HS-27A (cell line): ENCODE data around the gene TMEM170A.
"Not testable (repeated sequence)": the region's sequence is repeated elsewhere in the genome, so short reads cannot be mapped to it uniquely, and the experiment has no call there.

Experiments
- DNase-seq: peaks from one replicate; pipeline ENCODE4 v3.0.0-alpha.2; 2012; ENCODE audit warnings: low read depth, missing footprints

Gene TMEM170A, protein sequence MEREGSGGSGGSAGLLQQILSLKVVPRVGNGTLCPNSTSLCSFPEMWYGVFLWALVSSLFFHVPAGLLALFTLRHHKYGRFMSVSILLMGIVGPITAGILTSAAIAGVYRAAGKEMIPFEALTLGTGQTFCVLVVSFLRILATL

DNA sequence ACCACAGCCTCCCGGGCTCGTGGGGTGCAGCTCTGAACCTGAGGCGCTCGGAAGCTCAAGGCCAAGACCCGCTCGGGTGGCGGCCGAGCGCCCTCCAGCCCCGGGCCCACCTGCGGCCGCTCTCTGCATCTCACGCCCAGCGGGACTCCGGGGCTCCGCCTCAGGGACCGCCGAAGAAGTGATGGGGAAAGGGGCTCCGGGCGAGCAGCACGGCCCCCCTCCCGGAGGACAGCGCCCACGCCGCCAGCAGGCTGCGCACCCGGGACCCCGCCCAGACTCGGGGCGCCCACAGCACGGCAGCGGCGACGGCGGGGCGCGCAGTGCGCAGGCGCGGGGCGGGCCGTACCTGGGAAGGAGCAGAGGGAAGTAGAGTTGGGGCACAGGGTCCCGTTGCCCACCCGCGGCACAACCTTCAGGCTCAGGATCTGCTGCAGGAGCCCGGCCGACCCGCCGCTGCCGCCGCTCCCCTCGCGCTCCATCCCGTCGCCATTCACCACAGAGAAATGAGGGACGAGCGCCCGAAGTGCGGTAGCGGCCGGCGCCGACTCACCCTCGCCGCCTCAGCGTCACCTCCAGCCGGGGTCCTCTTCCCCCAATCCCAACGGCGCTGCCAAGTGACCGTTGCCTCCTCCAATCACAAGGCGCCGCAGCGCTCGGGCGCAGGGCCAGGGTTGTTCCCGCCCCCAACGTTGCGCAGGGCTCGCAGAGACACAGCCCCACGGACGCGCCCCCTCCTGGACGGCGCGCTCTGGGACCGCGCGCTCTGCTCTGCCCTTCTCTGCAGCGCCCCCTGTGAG, at the start of gene TMEM170A:
TMEM170A (minus strand) TSS at position 568 of the 797 bp plus-strand sequence; CDS start at position 479, 89 bp downstream.
- peak; percentile 96 for DNase-seq

DNA sequence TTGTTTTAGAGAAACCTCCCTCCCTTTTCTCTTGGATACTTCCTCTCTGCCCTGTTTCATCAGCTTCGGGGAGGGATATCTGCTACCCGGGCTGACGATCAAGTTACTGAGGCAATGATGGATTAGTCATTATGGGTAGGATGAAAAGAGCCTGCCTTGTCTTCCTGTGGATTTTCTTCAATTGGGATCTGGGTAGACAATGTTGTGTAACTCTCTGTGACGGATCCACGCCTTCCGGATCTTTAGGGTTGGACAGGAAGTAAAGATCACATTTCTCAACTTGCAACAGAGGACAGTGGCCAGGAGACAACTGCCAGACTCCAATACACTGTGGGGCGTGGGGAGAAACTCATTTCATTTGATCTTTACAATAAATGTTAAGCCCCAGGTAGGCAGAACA, 42.1 kb upstream of the TMEM170A start:
- peak; percentile 39 for DNase-seq

DNA sequence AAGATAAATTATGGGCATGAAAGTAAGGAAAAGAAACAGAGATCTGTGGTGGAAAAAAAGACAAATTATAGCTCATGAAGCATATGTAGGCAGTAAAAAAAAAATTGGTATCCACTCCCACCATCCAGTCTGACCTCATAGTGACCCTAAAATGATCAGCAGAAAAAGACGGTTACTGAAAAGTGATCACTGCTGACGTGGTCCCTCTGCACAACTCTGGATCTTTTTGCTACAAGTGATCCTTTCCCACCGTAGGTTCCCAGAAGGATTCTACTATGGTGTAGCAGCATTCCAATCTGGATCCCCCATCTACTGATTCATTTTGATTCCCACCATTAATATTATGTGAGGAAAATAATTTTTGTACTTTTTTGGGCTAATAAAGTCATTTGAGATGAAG, 41.6 kb upstream of the TMEM170A start:
- DNase-seq, result no peak

DNA sequence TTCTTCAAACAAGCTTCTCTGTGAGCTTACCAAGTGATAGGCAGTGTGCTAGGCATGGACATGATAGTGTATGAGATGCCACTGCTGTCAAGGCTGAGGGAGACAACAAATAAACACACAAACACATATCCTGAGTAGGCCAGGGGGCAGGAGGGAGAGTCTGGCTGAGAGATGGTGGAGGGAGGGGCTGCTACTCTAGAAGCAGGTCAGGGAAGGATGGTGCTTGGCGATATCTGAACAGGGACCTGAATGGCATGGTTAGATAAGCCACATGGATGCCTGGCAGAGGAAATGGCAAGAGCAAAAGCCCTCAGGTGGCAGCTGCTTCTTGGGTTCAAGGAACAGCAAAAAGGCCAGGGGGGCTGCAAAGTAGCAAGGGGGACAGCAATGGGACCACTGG, 39.3 kb upstream of the TMEM170A start:
- no peak for DNase-seq

DNA sequence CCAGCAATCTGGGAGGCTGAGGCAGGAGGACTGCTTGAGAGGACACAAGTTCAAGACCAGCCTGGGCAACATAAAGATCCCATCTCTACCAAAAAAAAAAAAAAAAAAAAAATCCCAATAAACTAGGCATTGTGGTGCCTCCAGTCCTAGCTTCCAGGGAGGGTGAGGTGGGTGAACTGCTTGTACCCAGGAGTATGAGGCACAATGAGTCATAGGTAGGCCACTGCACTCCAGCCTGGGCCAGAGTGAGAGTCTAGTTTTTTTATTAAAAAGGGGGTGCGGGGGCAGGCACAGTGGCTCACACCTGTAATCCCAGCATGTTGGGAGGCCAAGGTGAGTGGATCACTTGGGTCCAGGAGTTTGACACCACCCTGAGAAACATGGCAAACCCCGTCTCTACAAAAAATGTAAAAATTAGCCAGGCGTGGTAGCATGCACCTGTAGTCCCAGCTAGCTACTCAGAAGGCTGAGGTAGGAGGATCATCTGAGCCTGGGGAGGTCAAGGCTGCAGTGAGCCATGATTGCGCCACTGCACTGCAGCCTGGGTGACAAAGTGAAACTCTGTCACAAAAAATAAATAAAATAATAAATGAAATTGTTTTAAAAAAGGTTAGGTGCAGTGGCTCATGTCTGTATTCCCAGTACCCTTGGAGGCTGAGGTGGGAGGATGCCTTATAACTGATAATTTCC, 38.6 kb upstream of the TMEM170A start:
- no peak for DNase-seq

DNA sequence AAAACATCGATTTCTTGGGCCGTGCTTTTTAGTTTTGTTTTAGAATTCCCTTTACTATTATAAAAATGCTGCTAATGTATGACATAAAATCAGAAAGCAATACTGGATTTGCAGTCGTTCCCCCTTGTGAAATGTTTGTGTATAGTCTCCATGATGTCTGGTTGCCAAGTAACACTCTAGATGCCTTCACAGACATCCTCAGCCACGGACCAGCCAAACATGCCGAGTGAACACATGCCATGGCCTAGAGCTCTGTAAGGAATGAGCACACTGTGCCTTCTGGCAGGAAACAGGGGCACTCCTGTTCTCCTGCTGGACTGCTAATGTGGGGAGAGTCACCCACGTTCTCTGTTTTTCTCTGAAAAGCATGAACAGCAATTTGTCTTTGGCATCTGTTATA, 37.3 kb upstream of the TMEM170A start:
- not testable (repeated sequence) for DNase-seq

DNA sequence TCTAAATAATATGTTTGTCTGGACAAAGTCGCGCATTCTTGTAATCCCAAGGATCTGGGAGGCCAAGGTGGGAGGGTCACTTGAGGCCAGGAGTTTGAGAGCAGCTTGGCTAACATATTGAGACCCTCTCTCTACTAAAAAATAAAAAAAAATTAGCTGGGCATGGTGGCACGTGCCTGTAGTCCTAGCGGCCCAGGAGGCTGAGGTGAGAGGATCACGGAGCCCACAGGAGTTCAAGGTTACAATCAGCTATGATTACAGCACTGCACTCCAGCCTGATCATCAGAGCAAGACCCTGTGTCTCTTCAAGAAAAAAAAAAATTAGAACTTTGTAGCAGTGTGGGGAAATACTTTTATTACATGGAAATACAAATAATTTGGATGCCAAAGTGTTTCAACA, 36.9 kb upstream of the TMEM170A start:
- no peak for DNase-seq

DNA sequence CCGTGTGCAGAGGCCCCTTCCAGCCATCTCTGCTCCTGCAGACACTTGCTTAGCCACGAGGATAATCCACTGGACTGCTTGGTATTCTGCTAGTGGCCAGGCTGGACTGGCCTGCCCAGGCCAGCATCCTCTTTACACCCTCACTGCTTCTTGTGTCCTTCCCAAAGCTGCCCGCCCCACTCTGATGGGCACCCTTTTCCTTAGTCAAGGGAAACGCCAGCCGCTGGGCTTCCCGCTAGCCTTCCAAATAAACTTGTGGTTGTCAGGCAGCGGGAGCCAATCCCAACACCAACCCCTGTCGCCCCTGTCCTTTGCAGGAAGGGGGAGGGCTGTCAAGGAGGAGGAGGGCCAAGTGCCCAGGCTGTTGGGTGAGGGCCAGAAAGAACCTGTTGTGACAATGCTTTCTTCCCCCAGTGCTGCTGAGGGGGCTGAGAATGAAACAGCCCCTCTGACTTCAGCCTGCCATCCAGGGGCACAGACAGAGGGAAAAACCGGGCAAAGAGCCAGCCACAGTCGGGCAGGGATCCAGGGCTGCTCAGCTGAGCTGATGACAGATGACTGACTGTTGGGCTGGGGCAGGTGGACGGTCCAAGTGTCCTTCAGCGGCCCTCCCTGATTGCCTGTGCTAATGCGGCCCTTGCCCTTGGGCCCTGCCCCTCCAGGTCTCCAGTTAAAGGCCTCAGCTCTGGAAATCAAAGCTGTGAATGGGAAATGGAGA, 34.3 kb upstream of the TMEM170A start:
- not testable (repeated sequence) for DNase-seq

DNA sequence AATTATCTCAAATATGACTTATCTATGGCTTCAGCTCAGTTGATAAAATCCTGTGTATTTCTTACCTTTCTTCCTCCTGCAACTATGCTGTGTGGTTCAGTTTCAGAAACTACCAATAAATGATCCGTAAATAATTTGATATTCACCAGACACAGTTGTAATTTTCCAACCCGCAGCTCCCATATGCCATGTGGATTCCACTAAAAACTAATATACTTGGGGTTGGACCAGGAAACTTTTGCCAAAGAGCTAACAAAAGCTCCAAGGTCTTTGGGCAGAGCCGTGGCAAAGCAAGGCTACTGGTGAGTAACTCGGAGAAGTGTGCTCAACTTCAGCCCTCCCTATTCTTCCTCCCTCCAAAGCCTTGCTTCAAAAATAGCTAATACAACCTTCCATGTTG, 33.1 kb upstream of the TMEM170A start:
- DNase-seq, result no peak

DNA sequence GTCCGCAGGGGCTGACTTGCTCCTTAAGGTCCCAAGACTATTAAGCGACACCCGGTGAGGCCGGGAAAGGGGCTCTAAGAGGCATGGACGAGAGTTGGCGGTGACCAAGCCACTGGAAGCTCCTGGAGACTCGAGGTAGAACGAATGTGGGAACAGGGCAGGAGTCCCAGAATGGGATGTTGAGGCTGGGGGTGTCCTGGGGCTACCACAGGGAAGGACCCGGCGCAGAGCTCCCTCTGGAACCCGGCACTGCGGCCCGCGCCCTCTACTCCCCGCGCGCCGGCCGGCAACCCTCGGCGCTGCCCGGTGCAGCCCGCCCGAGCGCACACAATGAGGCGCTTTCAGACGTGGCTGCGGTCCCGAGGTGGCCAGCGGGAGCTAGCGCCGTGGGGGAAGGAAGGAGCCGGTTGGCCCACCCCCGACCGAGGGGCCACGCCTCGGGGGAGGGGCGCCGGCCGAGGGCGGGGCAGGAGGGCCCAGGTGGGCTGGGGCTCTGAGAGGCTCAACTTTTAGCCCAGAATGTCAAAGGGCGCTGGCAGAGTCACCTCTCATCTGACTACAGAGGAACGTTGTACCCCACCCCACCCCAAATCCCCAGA, 30.7 kb upstream of the TMEM170A start, which contains the start of gene CHST6:
CHST6 (minus strand) TSS at position 366 of the 599 bp plus-strand sequence. CDS start 15,613 bp downstream, outside the sequence.
- DNase-seq, result no peak

DNA sequence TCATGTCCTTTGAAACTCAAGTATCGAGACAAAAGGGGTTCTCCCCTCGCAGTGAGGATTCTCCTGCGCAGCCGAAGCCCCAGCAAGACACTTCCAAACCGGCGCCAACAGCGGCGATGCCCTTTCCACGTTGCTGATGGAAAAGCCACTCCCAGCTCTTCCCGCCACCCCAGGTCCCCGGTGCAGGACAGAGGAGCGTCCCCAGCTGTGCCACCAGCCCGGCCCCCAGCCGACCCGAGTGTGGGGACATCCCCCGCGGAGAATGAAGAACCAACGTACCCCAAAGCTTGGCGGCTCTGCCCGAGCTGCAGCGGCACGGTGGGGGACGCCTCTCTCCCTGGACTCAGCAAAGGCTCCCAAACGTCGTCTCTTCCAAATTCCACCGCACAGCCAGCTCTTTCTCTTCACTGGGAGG, 30.2 kb upstream of the TMEM170A start:
- no peak for DNase-seq

DNA sequence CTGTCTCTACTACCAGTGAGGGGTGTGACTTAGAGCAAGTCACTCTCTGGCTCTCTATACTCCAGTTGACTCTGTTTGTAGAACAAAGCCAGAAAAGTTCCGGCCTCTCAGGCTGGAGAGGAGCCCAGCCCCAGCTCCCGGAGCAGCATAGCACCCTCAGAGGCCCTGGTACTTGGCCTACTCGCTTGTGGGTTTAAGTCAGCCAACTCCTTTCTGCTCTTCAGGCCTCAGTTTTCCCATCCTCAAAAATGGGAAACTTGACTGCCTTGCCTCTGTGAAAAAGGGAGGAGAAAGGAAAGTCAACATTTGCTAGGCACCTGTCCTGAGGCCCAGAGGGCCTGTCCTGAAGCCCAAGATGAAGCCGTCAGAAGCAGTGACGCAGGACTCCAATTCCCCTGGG, 29.7 kb upstream of the TMEM170A start:
- DNase-seq, result no peak

DNA sequence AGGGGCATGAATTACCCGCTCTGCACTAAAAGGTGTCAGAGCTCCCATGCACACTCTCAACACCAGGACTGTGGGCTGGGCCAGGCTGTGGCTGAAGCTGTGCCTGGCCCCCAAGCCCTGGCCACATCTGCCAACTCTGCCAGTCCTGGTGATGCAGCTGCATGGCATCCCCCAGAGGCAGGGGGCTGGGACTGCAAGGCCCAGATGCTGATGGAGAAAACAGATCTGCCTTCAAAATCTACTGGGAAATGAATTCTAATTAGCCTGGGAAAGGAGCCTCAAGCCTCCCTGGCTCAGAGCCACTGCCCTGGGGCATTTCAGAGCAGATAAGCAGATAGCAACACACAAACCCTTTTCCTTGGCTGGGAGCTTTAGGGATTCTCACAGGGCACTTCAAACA, 27.4 kb upstream of the TMEM170A start:
- no peak for DNase-seq

DNA sequence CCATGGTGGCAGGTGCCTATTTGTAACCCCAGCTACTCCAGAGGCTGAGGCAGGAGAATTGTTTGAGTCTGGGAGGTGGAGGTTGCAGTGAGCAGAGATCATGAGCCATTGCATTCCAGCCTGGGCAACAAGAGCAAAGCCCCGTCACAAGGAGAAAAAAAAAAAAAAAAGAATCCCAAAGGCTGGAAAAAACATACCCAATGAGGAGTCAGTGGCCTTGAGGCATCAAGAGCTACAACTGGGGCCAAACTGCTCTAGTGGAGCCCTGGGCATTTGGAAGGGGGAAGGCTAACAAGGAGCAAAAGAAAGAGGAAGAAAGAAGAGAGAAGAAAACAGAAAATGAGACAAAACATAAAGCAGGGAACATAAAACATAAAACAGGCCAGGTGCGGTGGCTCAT, 23.8 kb upstream of the TMEM170A start:
- no peak for DNase-seq

DNA sequence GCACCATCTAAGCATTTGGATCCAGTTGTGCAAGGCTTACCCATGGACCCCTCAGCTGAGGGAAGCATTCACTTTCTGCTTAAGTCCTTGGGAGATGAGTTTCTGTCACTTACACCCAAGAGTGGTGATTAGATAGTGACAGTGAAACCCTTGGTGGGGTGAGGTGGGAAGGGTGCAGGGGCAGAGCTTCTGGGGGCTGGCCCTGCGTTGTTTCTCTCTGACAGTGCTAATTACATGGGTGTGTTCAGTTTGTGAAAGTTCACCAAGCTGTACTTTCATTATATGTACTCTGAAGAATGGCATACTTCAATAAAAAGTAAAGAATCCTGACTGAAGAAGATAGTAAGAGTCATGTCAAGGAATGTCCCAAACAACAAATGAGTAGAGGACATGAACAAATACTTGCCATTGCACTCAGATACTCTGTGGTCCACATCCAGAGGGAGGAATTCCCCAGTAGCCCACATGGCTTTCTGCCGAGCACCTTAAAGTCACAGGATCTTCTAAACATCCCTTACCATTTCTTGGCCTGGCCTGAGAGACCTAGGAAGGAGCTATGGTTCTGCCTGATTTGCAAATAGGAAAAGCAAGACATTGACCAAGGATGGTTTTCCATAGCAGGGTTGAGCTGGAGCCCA, 22.3 kb upstream of the TMEM170A start:
- DNase-seq, result no peak

DNA sequence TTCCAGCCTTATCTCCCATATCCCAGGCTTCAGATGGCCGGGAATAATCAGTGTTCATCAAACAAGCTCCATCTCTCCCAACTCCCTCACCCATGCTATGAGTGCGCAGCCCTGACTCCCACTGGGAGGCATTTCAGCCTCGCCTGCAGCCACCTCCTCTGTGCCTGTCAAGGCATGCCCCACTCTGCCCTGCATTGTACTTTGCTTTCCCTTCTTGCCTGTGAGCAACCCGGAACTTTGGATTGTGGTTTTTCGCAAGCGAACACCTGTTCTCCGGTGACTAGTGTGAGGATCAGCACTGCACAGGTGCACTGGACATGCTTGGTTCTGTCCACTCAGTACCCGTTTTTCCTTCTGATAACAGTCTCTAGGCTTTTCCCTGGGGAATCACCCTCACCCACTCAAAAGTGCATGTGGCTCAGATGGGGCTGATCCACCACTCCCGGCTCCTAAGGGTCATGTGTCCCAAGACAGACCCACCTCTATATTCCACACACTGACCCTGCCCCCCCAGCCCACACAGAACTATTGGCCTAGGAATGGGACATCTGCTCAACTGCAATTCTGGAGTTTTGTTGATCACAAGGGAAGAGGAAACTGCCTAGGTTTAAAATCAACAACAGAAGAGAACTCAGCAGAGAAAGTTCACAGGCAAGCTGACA, 21.7 kb upstream of the TMEM170A start:
- no peak for DNase-seq

DNA sequence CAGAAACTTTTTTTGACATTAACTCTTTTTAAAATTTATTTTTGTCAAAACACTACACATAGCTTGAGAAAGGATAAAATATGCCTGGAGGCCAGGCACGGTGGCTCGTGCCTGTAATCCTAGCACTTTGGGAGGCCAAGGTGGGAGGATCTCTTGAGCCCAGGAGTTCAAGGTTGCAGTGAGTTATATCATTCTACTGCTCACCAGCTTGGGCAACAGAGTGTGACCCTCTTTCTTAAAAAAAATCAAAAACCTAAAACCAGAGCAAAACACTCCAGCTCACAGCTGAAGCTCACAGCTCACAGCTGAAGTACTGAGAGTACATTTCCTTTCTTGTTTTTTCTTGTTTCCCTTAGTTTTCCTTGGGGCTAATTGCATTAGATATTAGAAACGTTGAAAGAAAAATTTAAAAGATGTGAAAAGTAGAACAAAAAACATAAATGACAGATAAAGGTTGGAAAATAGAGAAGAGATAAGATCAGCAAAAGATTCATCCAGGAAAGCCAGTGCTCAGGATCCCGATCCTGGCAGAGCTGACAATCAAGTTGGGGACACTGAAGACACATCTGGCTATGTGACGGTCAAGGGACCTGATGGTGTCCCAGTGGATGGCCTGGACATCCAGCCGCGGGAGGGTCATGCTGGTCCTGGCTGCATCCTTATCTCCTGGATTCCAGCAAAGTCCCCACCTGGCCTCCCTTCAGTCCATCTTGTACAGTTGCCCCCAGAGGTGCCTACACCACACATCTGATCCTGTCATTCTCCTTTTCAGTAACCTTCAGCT, 20.9 kb upstream of the TMEM170A start:
- no peak for DNase-seq

DNA sequence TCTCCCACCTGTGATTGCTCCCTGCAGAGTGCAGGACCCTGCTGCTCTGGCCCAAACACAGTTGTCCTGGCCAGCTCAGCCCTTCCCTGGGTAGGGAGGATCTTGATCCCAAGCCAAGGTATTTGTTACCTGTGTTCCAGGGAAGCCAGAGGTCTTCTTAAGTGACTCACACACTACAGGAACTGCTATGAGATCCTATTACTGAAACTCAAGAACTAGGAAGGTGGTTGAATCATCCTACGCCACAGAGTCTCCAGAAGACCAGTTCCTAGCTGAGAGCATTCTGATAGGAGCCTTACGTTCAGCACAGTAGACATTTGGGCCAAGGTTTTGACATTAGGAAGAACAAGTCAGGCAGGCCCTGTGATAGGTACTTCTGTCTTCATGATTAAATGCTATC, 18.7 kb upstream of the TMEM170A start:
- DNase-seq, result no peak

DNA sequence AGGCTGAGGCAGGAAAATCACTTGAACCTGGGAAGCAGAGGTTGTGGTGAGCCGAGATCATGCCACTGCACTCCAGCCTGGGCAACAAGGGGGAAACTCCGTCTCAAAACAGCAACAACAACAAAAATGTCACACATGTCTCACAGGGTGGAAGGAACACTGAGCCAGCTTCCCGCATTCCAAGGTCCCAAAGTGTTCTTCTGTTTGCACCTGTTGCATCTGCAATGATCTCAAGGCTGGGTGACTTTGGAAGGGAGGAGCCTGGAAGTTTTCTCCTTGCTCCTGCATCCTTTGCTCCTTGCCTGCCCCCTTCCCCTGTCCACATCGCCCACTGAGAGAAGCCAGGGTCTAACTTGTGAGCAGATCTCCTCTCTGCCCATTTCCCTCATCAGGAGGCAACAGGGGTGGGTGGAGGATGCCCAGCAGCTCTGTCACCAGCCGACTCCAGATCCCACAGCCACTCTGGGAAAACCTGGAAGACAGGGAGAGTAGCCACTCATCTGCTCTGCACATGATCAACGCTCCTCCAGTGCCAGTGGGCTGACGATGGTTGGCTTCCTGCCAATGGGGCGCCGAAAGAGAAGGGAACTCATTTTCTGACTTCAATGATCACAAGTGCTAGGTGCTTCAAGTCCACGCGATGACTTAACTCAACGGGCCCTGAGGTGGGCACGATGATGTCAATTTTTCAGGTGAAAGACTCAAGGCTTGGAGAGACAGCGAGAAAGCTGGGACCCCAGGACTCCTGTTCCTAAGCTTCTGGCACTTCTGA, 18.1 kb upstream of the TMEM170A start:
- no peak for DNase-seq
